Kidney (tissue), 14 donors: Measurements from ENCODE around the gene ERAS. TPM values are rescaled to one million over a fixed set of nuclear protein-coding genes. Genes with fewer than 3 reads are reported as not detected.

Experiments used
- DNase-seq, 5 donors: peaks; one replicate each; pipeline ENCODE4 v3.0.0-alpha.2; 2013 to 2020
- FAIRE-seq: peaks from 2 replicates; lab custom pipeline; 2012; peaks lifted over from hg19 to GRCh38; lab: Jason Lieb, UNC
- H3K27ac ChIP-seq, 2 donors: one replicate each; pipeline ENCODE4 v1.7.0; 2013; ENCODE audit warnings: low read depth in 2 of 2, low read length in 2 of 2, inconsistent platforms in 1 of 2
- H3K27me3 ChIP-seq: one replicate; pipeline ENCODE4 v1.7.1; 2013; ENCODE audit warnings: low read length, inconsistent platforms; ENCODE audit not compliant: control insufficient read depth, insufficient read depth
- H3K36me3 ChIP-seq, 3 donors: one replicate each; pipeline versions ENCODE4 v1.7.0 to v1.7.1; 2013; ENCODE audit warnings: low read length in 3 of 3, control low read depth in 1 of 3, inconsistent platforms in 1 of 3; ENCODE audit not compliant: insufficient read depth in 3 of 3, control insufficient read depth in 2 of 3
- H3K4me1 ChIP-seq, 3 donors: one replicate each; pipeline versions ENCODE4 v1.7.0 to v1.7.1; 2013; ENCODE audit warnings: low read length in 3 of 3, inconsistent platforms in 1 of 3, low read depth in 1 of 3; ENCODE audit not compliant: control insufficient read depth in 2 of 3, insufficient read depth in 2 of 3
- H3K4me3 ChIP-seq, 3 donors: one replicate each; pipeline versions ENCODE4 v1.7.0 to v1.8.1; 2013; ENCODE audit warnings: low read length in 3 of 3, control low read depth in 1 of 3, inconsistent platforms in 1 of 3
- H3K9ac ChIP-seq, 3 donors: one replicate each; pipeline versions ENCODE4 v1.7.0 to v1.7.1; 2013; ENCODE audit warnings: low read length in 3 of 3, control low read depth in 1 of 3, inconsistent platforms in 1 of 3
- H3K9me3 ChIP-seq, 3 donors: one replicate each; pipeline versions ENCODE4 v1.7.0 to v1.7.1; 2013; ENCODE audit warnings: low read length in 3 of 3, control low read depth in 1 of 3, inconsistent platforms in 1 of 3; ENCODE audit not compliant: control insufficient read depth in 2 of 3, insufficient read depth in 1 of 3
- CTCF ChIP-seq: IDR thresholded peaks from 3 replicates; pipeline ENCODE4 v1.5.1; 2012; ENCODE audit warnings: mild to moderate bottlenecking, moderate library complexity, borderline replicate concordance; ENCODE audit not compliant: insufficient read depth; ENCODE audit errors: extremely low read depth
- intact Hi-C: fragments of 100-400 bp; cut with DNase I; formaldehyde crosslinking; loops from one replicate; pipeline ENCODE4 v1.11.1; 2022
- polyA plus RNA-seq: library from polyadenylated mRNA; stranded (reverse); fragments of 350-450 nt; fragmentation: Illumina TruSeq; extraction: RNeasy Lipid Tissue Mini Kit (QIAGEN cat#74804); gene quantifications from one replicate; pipeline ENCODE4 v1.2.3, GENCODE V29; 2014; ENCODE audit warnings: low read depth, low replicate concordance; ENCODE audit not compliant: insufficient read depth
- total RNA-seq: library from RNA; stranded (reverse); fragmentation: NEBNext Ultra II Directional; extraction: Animal tissue kit (Norgen Biotek cat#: 25700); gene quantifications from one replicate; pipeline ENCODE4 v1.2.1, GENCODE V29; 2021
- donor health status: control.
- donor health status: control.
- donor health status: control.
- donor health status: control.
- donor health status: control.
- donor health status: DM: yes; HTN: yes; CAD: no.
- donor health status: Normal renal cell carcinoma (clear cell type).

The ERAS gene
- total and polyA plus RNA-seq, 2 donors from 2014 or later = 0.19 to 0.43 TPM

GRCh38 chrX:48827654-48827968 is 1.3 kb downstream of the ERAS start:
- intact Hi-C loops = no loop called here
- Histone ChIP-seq H3K4me3 (no peak overlapping the region), H3K36me3 (peaks cover 0 to 9% (median 6%) of the 10 kb centered on the region in 3 donors), H3K27me3 (no peaks in the 10 kb centered on the region), H3K4me1 (no peaks in the 10 kb centered on the region), H3K9ac (no peak overlapping the region), H3K9me3 (no peaks in the 10 kb centered on the region), H3K27ac (no peak overlapping the region)
- TF ChIP-seq CTCF = no peak
- DNase-seq (no peak), FAIRE-seq (no peak)

GRCh38 chrX:48829016-48829735 is 2.9 kb downstream of the ERAS start:
- Histone ChIP-seq H3K27ac (no peak overlapping the region), H3K27me3 (no peaks in the 10 kb centered on the region), H3K36me3 (peaks cover 0 to 2% (median 0%) of the 10 kb centered on the region in 3 donors), H3K4me3 (no peak overlapping the region), H3K4me1 (no peaks in the 10 kb centered on the region), H3K9ac (no peak overlapping the region), H3K9me3 (no peaks in the 10 kb centered on the region)
- intact Hi-C loops = no loop called here
- no peak for TF ChIP-seq CTCF
- FAIRE-seq (no peak), DNase-seq (no peak)

- H3K4me1 ChIP-seq = peaks cover 0 to 7% (median 0%) of the 10 kb centered on the region in 3 donors
- H3K9me3 ChIP-seq = no peaks in the 10 kb centered on the region
- DNase-seq (no peak), FAIRE-seq (no peak)
- no peak for TF ChIP-seq CTCF
- H3K9ac ChIP-seq = no peak overlapping the region
- peaks cover 2% of the 10 kb centered on the region for H3K27me3 ChIP-seq
- no peaks in the 10 kb centered on the region for H3K36me3 ChIP-seq
- intact Hi-C loops = no loop called here
- H3K27ac ChIP-seq = no peak overlapping the region
- no peak overlapping the region for H3K4me3 ChIP-seq
These were observed 5.0 kb downstream of the ERAS start for GRCh38 chrX:48831136-48831908.
